HG03108 (cell line): ENCODE measurements around the gene MAP3K13.

ENCODE experiments used
- ATAC-seq: cut with Tn5 transposase; IDR thresholded peaks from one replicate; pipeline ENCODE4 v1.9.1; 2021; ENCODE audit warnings: moderate library complexity; ENCODE audit not compliant: unreplicated experiment

MAP3K13 gene, protein sequence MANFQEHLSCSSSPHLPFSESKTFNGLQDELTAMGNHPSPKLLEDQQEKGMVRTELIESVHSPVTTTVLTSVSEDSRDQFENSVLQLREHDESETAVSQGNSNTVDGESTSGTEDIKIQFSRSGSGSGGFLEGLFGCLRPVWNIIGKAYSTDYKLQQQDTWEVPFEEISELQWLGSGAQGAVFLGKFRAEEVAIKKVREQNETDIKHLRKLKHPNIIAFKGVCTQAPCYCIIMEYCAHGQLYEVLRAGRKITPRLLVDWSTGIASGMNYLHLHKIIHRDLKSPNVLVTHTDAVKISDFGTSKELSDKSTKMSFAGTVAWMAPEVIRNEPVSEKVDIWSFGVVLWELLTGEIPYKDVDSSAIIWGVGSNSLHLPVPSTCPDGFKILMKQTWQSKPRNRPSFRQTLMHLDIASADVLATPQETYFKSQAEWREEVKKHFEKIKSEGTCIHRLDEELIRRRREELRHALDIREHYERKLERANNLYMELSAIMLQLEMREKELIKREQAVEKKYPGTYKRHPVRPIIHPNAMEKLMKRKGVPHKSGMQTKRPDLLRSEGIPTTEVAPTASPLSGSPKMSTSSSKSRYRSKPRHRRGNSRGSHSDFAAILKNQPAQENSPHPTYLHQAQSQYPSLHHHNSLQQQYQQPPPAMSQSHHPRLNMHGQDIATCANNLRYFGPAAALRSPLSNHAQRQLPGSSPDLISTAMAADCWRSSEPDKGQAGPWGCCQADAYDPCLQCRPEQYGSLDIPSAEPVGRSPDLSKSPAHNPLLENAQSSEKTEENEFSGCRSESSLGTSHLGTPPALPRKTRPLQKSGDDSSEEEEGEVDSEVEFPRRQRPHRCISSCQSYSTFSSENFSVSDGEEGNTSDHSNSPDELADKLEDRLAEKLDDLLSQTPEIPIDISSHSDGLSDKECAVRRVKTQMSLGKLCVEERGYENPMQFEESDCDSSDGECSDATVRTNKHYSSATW

DNA sequence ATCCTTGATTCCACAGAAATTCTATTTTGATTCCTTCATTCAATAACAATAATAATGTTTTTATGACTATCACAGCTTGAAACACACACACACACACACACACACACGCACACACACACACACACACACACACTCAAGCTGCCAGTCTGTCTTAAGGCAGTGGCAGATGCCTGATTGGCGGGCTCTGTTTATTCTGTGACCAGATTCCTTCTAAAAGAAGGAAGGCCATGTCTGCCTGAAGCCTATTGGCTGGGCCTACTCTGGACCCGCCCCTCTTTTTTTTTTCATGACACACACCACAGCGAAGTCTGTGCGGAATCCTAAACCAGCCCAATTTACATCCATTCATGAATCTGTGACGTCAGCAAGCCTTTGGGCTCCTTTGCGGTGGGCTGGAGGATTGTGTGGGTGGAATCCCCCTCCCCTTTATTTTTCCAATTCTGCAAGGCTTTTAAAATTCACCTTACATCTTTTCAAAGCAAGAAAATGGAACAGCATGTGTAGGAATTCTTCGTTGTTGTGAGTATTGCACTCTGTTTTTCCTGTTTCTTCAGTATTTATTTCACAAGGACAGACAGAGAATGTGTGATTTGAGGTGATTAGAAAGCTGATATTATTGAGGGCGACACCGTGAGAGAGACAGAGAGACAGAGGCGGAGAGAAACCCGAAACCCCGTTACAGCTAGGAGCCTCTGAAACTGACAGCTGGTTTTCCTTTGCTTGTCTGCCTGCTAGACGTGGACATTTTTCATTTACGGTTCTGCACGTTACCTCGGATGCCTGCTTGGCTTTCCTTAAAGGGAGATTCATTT lies at the start of gene MAP3K13:
TSS of gene MAP3K13 (plus strand) at position 287 of the 812 bp plus-strand sequence. CDS start 65,446 bp downstream, outside the sequence.
- ATAC-seq, result peak; percentile 98

DNA sequence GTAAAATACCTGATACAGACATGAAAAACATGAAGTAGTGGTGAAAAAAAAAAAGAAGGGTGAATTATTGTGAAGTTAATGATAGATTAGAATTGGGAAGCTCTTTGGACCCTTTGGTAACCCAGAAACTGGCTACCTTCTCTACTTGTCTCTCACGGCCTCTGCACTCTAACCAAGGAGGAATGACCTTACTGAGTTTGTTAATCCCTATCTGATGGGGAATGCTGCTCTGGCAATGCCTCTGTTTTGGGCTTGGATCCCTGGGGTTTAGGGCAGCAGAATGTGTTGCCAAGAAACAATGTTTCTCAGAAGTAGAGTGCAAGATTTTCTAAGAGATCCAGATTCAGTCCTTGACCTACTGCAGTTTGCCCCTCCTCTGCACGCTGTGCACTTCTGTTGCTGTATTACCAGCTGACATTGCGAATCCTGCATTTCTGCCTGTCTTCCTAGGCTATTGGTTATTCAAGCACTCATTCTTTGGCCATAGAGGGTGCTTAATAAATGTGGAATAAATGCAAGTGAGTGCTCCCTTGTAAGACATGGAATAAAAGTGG lies 49.2 kb upstream of the MAP3K13 start:
- no peak for ATAC-seq

DNA sequence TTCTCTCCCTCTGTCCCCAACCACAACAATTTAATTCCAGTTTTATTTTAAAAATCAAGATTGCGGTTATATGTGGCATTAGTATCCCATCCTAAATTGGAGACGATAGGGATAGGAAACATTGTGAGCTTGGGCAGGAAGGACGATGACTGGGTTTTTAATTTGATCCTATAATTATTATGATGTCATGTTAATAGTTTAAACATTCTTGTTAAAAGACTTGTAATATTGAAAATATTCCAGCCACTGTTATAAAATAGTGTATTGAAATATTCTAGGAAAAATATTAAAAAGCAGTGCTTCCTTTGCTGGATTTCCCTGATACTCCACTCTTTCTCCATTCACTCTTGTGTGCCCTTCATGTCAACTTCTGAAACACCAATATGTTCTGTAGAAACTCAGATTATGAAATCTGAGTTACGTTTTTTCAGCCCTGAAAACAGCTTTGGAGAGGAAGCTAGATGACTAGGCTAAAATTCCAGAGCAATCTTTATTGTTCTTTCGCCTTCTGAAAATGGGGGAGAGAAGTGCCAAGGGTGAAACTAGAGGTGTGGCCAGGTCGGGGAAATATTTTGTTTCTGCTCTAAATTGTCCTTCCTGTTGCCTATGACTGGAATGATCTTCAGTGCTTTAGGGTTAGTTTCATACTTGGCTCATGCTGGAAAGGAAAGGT lies 46.1 kb upstream of the MAP3K13 start:
- ATAC-seq, result no peak

DNA sequence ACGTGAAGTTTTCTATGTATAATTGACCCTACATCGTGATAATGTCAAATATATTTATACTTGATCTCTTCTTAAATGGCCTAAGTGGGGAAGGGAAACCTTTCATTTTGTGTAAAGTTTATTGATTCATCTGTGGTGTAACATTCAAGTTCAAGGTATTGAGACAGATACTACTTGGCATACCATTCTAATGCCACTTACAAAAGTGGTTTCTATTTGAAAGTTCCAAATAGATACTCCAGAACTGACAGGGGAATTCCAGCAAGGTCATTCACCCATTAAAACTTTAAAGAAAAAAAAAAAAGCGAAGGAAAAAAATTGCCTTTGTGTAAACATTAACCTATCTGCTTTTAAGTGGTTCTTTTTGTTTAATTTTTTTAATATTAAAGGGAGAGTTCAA lies 45.3 kb upstream of the MAP3K13 start:
- ATAC-seq, result no peak

DNA sequence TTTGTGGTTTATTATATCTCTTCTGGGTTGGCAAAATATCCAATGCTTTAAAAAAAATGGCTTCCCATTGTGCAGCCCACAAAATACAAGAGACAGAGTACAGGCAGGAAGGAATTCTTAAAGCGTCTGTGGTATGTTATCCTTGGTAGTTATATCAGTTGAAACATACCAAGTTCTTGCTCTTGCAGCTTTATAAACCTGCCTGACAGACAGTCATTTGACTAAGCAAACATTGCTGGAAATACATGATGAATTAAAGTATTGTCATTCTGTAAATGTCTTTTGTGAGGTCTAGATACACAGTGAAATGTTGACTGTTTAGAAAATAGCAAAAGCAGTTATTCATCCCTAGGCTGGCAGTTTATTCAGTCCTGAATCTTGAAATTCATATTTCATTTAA lies 44.8 kb upstream of the MAP3K13 start:
- ATAC-seq, result no peak

DNA sequence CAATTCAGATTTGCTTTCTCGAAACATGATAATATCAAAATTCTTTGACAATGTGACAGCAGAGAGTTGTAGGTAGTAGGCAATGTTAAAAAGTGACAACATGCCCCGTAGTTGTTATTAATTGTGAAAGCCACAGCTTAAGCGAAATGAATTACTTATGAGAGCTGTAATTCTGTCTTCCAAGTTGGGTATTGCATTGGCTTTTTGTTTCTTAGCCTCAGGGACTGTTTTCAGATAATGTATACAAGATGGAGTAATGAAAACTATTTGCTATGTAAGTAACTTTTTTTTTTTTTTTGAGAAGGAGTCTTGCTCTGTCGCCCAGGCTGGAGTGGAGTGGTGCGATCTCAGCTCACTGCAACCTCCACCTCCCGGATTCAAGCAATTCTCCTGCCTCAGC lies 43.1 kb upstream of the MAP3K13 start:
- no peak for ATAC-seq

DNA sequence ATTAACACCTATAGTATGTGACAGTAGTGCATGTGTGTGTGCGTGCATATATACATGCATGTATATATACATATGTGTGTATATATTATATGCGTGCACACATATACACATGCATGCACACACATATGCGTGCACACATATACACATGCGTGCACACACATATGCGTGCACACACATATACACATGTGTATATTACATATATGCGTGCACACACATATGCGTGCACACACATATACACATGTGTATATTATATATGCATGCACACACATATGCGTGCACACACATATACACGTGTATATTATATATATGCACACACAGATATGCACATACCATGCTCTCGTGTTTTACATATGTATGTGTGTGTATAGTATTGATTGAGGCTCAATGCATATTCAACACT lies 42.0 kb upstream of the MAP3K13 start:
- no peak for ATAC-seq

DNA sequence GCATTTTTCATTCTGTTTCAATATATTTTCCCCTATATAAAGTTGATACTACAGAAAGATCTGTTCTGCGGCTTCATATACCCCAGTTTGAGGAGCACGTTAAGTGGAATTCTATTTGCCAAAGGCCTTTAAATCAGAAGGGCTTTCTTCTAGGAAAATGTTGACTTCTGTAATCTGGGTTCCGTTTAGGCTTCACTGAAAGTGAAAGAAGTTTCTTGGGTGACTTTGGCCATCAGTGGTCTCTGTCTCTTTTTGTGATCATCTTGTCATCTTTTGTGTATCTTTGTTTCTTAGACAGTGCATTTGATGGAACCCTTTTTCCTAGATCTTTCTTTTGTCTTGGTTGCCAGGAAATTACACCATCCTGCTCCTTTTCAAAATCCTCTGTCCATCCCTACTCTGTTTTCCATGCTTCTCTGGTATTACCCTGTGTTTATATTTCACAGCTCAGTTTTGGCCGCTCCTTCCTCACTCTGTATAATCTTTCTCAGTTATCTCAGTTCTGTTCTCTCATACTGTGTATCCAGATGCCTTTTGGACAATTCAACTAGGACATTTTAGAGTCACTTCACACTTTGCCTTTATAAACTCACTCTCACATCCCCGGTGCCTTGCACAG lies 40.7 kb upstream of the MAP3K13 start:
- no peak for ATAC-seq

DNA sequence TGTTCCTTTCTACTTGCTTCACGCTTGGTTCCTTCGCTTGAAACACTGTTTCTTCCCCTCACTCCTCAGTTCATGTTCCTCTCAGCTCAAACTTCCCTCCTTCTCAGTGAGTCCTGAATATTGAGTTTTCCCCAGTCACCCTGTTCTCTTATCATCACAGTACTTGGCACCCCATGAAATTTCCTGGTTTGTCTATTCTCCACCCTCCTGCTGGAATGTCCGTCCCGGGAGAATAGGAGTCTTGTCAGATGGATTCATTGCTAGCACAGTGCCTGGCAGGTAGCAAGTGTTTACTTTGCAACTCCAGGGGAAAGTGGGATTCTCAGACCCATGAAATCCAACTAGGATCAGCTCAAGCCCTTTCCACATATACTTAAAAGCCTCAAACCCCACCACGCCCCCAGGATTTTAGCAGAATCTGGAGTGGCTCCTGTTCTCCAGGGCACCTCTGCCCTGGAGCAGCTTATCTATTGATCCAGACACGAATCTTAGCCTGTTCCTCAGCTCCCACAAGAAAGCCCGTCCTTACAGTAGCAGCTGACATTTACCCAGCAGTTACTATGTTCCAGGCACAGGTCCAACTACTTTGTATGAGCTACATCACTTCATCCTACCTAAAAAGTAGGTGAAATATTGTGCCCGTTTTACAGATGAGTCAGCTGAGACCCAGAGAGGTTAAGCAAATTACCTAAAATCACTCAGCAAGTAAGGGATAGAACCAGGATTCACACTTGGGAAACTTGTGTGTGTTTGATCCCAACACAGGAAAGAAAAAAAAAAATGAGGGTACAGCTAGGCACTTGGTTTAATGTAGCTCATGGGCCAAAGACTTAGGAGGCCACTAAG lies 36.8 kb upstream of the MAP3K13 start:
- no peak for ATAC-seq

DNA sequence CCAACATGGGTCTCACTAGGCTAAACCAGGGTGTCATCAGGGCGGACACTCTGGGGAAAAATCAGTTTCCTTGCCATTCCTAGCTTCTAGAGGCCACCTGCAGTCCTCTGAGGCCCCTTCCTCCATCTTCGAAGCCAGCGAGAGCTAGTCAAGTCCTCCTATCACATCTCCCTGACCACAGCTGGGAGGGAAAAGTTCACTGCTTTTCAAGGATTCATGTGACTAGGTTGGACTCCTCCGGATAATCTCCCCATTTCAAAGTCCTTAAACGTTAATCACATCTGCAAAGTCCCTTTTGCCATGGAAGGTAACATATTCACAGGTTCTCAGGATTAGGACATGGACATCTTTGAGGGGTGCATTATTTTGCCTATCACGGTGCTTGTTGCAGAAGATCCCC lies 35.9 kb upstream of the MAP3K13 start:
- ATAC-seq, result no peak

DNA sequence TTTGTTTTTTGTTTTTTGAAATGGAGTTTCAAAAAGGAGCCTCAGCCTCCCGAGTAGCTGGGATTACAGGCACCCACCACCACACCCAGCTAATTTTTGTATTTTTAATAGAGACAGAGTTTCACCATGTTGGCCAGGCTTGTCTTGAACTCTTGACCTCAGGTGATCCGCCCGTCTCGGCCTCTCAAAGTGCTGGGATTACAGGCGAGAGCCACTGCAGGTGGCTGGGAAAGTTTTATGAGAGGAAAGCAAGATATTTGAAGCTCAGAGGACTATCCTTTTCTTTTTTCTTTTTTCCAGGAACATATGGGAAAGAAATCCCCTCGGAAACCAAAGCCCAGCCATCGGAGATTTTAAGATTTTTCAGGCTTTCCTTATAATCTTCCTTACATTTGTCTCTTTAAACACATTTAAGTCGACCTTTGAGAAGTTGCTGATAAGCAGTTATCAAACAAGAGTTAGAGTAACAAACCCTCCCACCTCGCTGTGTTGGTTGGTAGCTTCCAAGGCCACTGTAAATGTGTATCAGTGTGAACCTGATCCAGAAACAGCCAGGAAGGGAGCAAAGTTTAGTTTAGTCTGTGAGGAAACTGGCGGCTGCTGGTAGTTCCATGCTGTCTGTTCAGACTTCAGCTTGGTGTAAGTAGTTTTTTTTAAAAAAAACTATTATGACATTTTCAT lies 34.5 kb upstream of the MAP3K13 start:
- ATAC-seq, result no peak

DNA sequence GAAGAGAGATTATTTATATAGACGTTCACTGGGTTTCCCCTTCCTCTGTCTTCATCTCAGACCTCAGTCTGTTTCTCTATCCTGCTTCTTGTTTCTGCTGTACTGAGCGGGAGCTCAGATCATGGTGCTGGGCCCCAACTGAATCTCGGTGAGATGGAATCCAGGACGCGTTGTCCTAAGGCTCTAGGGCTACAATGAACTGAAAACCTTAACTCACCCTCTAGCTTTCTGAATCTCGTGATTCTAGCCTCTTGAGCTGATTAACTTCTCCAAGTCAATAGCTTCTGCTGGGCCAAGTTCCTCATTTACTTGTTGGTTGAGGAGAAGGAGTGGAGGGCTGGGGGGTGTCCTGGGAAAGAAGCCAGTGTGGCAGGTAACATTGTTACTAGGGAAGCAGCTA lies 32.7 kb upstream of the MAP3K13 start:
- ATAC-seq, result no peak

DNA sequence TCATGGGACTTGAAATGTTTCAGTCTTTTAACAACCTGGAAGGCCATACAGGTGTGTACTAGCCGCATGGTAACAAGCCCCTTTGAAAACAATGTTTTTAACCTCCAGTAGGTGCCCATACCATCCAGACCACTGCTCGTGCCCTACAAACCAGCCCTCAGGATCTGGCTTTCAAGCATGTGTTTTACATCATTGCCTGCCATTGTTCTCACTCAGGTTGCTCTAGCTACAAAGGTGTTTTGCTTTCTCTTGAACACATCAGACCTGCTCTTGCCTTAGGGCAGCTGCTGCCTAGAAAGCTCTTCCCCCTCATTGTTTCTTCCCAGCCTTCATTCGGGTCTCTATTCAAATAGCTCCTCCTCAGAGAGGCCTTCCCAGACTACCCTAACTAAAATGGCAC lies 32.3 kb upstream of the MAP3K13 start:
- no peak for ATAC-seq

DNA sequence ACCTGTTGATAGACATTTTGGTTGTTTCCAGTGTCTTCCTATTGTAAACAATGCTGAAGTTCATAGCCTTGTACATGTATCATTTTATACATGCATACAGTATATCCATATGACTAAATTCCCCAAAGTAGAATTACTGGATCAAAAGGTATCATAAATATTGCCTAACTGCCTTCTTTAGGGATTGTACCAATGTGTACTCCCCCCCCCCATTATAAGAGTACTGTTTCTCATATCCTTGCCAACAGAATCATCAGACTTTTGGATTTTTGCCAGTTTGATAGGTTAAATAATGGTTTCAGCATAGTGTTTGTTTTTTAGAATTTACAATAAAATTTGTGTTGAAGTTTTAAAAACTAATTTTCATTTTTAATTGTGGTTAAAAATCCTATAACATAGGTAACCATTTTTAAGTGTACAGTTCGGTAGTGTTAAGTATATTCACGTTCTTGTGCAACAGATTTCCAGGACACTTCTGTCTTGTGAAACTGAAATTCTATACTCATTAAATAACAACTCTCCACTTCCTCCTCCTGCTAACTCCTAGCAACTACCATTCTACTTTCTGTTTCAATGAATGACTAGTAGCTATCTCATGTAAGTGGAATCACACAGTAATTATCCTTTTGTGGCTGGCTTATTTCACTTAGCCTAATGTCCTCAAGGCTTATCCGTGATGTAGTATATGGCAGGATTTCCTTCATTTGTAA lies 30.8 kb upstream of the MAP3K13 start:
- ATAC-seq, result peak; percentile 97

DNA sequence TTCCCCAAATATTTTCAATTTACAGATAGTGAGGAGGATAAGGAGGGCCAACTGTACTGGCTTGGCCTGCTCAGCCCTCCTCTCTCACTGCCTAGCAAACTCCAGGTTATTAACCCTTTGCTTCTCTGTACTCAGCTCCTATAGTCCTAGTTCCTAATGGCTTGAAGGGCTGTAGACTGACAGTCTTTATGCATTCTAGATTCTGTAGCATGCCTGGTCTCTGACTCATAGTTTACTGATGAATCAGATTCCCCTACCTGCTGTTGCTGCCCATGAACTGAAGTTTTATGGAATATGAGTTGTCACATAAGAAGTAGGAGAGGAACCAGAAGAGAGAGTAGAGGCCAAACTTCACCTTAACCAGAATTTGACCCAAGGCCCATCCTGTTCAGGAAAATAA lies 27.1 kb upstream of the MAP3K13 start:
- no peak for ATAC-seq

DNA sequence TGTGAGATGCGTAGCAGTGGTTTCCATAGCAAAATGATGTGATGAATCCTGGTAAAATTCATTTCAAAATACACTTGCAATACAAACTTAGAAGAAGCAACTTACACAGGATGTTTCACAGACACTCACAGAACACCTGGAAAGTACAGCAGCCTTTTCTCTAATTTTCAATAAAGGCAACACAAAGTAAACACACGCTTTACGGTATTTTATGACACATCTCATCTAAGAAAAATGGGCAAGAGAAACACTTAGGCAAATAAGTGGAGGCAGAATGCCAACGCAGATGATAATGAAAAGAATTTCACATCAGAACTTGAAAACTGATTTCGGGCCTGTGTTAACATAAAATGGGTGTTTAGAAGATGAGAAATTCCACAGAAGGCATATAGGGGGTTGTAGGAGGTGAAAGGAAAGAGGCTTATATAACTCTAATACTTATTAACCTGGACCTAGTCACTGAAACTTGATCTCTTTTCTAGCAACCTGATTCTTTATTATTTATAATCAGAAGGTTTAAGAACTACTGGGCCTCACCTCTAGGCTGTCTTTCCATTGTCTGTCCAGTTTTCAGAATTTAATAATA lies 25.6 kb upstream of the MAP3K13 start:
- ATAC-seq, result no peak

DNA sequence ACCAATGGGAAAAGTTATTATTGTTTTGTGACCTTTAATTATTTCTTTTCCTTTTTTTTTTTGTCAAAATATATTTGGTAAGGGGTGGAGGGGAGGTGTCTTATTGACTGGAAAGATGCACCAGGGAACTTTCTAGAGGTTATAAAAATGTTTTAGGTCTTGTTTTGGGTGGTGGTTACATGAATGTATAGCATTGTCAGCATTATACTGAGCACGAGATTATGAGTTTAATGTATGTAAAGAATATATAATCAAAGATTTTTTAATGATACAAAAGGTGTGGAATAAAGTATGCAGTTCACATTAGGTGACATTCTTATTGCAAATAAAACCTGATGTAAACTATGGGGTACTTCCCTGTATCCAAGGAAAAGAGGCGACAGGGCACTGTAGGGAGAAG lies 23.0 kb upstream of the MAP3K13 start:
- ATAC-seq, result no peak
